ENCODE data around the gene CNNM4.
A peak's percentile ranks its signal among the peaks of the same experiment; 100 is the strongest.

CNNM4 gene

GRCh38 chr2:96759548-96759947 is 1.2 kb upstream of the CNNM4 start:
- no peak for DNase-seq

GRCh38 chr2:96760986-96761832 is 507 bp downstream of the CNNM4 start:
- no peak for DNase-seq

GRCh38 chr2:96762529-96763311 is 2.0 kb downstream of the CNNM4 start:
- peak; percentile 63 for DNase-seq

DNA sequence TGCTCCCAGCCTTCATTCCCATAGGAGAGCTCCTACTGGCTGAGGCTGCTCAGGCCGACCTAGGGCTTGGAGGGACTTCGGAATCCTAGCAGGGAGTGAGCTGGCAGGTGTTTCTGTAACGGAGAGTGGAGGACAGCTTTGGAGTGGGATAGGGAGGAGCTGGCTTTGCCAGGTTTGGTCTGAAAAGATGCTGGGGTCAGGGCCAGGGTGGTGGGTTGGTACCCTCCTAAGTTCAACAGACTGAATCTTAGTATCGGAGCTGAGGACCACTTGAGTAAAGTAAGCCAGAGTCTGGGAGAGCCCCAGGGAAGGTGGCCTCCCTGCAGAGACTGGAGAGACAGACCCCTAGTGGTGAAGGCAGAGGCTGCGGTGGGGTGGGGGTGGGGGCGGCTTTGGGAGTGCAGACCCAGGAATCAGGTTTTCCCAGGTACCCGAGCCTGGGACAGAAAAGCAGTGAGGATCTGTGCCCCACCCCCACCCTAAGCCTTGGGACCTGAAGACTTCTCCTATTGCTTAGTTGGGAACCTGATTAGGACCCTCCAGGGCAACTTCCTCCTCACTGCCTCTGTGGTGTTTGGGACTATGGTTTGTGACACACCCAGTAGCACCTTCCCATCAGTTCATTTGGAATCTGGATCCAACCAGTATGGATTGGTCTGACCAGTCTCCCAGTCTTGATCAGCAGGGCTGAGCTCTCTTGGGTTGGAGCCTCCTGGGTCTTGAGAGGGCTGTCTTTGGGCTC is 3.0 kb downstream of the CNNM4 start:
- DNase-seq: peak; percentile 61

DNA sequence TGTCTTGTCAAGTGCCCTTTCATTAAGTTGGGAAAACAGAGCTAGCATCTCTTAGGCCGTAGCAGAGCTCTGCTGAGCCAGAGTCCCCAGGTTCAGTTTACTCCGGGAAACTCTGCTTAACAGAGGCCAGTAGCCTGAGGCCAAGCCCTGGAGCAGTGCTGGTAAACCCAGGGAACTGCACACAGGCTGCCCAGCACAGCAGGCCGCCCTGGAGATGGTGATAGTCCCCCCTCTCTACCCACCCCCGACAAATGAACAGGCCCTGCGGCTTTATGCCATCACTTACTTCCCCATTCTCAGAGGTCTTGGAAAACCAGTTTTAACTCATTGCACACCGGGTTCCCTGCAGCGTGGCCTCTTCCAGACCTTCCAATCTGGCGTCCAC is 3.5 kb downstream of the CNNM4 start:
- DNase-seq: no peak

DNA sequence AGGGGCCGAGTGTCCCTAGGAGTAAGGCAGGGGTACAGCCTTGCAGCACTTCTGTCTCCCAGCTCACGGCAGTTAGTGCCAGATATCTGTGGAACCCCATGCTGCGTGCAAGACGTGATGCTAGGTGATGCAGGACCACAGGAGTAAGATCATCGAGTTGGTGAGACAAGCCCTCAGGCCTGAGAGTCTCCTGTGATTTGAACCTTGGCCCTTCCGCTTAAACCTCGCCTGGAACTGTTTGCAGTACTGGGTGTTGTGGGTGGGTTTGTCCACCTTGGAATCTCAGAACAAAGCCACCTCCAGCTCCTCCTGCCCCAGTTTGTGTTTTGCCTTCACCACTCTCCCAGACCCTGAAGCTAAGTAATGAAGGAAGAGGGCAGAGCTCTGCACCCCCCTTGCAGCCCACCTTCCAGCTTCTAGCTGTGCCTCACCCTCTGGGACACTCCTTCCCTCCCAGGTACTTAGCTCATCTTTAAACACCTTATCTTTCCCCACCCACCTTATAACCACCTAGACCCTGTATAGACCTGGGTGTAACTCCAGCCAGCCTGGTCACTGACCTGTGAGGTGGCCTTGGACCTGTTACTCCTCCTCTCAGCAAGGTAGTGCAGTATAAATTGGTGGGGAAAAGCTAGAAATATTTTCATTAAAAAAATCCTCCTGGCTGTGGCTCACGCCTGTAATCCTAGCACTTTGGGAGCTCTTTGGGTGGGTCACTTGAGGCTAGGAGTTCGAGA is 6.6 kb downstream of the CNNM4 start:
- no peak for DNase-seq

- DNase-seq: no peak
These were observed 7.4 kb downstream of the CNNM4 start for GRCh38 chr2:96768083-96768561.

DNA sequence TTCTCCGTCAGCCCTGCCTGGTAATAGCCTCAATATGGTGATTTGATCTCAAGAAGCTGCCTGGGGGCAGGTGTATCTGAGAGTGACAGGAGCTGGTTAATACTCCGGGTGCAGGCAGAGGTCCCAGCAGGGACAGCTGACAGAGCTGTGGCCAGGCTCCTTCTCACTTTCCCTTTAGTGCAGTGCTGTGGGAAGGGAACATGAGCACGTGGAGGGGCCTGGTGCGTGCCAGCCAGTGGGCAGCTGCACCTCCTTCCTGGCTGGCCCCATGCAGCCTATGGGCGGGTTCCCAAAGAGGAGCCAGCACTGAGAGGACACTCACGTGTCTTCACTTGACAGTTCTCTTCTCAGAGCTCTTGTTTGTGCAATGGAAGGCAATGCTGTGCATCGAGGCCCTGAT is 9.1 kb downstream of the CNNM4 start:
- no peak for DNase-seq

DNA sequence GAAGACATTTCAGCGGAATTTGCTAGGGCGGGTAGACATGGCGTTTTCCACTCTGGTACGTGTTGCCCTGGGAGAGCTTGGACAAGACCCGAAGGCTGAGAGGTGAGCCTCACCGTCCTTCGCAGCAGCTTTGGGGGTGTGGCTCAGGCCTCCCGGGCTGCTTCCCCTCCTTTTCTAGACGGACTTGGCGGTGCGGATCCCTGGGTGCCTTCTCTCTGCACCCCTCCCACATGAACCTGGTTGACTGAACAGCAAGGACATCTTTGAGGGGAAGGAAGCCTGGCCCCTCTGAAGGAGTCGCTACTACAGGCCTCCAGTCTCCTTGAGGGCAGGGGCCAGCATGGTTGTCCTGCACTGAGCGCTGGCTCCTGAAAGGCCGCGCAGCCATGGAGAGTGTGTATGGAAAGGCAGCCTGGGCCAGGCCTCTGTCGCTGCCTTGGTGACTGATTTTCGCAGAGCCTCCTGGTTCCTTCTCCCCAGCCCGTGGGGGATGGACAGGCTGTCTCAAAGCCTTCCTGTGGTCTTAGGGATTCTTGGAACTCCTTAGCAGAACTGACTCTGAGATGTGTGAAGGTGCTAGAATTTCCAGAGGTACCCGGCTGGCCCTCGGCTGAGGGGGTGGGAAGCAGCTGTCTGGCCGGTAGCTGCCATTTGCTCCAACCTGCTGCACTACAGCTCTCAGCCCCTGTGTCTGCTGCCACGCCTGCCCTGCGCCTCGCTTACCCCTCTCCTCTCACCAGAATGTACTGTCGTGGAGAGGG is 9.9 kb downstream of the CNNM4 start:
- DNase-seq: no peak

DNA sequence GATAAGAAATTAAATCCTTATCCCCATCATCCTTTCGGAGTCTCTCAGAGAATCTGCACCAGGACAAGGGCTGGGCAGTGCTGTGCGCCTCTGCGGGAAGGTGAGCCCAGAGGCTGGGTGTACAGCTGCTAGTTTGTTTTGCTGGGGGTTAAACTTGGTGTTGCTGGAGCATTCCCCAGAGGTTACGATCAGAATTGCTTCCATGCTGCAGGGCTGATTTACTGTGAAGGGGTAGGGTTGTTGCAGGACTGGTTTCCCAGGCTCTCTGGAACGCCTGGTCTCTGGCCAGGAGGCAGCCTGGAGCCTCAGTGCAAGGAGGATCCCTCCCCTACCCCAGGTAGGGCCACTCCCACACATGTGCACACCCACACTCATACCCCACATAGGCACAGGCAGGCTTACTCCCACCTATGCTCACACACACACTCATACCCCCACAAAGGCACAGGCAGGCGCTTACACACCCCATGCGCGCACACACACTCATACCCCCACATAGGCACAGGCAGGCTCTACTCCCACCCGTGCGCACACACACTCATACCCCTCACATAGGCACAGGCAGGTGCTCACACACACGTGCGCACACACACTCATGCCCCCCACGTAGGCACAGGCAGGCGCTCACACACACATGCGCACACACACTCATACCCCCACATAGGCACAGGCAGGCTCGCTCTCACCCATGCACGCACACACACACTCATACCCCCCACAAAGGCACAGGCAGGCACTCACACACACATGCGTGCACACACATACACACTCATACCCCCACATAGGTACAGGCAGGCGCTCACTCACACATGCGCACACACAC is 11.3 kb downstream of the CNNM4 start:
- DNase-seq: no peak

DNA sequence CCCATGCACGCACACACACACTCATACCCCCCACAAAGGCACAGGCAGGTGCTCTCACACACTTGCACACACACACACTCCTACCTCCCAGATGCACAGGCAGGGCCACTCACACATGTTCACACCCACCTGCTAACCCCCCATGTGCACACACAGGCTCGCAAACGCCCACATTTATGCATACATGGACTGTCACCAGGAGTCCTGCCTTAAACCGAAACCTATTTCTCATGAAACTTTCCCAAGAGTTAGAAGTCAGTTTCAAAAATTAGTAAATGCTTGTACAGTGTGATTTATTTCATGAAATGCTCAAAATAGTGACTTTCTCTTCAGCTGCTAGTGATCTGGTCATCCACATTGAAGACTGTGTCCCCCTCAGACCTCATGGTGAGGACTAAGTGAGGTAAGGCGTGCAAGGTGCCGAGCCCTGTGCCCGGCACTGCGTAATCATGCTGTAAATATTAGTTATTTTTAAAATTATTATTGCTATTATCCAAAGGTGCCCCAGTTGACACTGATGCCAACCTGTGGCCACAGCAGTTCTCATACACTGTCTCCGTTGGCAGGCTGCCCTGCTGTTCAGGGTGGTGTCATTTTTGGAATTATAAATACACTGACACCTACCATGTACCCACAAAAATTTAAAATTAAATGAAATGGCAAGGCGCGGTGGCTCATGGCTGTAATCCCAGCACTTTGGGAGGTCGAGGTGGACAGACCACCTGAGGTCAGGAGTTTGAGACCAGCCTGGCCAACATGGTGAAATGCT is 12.4 kb downstream of the CNNM4 start:
- peak; percentile 63 for DNase-seq

DNA sequence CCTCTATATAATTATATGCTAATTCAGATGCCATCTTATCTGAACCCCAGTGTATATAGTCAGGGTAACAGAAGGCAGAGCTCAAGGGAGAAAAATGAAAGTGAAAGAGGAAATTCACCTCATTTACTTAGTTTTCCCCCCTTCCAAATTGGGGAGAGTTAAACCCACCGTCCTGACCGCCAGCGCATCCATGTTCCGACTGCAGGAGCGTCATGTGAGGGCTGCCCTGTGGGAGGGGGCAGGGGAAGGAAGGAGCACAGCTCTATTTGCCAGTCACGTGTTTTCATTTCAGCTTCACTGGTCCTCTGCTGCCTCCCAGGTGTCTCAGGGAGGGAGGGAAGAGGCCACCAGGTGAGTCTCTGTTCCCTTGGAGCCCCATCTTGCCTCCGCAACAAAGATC is 13.2 kb downstream of the CNNM4 start:
- peak; percentile 68 for DNase-seq

GRCh38 chr2:96775160-96775559 is 14.5 kb downstream of the CNNM4 start:
- no peak for DNase-seq

- DNase-seq: no peak
These were observed 22.7 kb downstream of the CNNM4 start for GRCh38 chr2:96783388-96783787.

- DNase-seq: no peak
These were observed 26.7 kb downstream of the CNNM4 start for GRCh38 chr2:96787411-96787810.

DNA sequence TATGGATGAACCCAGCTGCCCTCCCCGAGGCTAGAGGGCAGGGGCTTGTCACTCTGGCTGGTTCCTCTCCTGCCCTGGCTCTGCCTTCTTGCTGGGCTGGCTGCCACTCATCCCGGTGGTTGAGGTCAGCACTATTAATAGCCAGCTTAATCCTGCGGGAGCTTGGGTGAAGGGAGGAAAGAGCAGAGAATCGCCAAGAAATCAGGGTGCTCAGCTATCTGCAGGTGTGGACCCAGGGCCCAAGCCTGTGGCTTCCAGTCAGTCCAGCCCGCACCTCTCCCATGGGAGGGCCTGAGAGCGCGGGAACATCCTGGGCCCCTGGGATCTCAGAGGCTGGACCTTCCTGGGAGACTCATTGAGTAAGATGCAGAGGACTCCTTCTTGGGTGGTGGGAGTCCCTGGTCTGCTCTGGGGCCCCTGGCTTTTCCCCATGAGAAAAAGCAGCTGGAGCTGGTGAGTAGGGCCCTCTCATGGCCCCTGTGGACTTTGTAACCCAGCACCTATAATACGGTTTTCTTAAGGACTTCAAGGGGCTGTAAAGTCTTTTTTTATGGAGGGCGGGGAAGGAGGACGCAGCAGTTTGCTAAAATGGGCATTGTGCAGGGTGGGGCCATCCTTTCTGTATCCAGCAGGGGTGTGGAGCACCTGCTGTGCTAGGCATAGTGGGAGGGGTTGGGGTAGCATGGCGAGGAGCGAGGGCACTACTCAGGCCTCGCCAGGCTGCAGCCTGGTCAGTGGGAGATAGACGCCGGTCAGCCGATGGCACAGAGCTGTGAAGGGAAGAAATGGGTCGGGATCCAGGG is 27.9 kb downstream of the CNNM4 start:
- no peak for DNase-seq

- DNase-seq: no peak
These were observed 28.5 kb downstream of the CNNM4 start for GRCh38 chr2:96789245-96789617.

GRCh38 chr2:96792772-96793749 is 32.4 kb downstream of the CNNM4 start:
- DNase-seq: no peak
